Prostate gland (tissue), 2 donors: Measurements from ENCODE around the gene NME4.

ENCODE experiments used
- CTCF ChIP-seq, 4 experiments: fragments of 200-600 bp in 2 of 4; fragments of 450-650 bp in 2 of 4; sonication (generic) in 2 of 4; IDR thresholded peaks; 1 replicate in 3 of 4; 2 replicates in 1 of 4; pipeline ENCODE4 v1.5.1; 2016 to 2019; ENCODE audit warnings: antibody characterized with exemption in 4 of 4, mild to moderate bottlenecking in 2 of 4, moderate library complexity in 2 of 4
- POLR2A ChIP-seq: fragments of 450-650 bp; IDR thresholded peaks from one replicate; pipeline ENCODE4 v1.6.1; 2016; ENCODE audit warnings: antibody characterized with exemption, mild to moderate bottlenecking
- POLR2AphosphoS5 ChIP-seq: sonication (generic); formaldehyde crosslinking; IDR thresholded peaks from one replicate; pipeline ENCODE4 v1.6.1; 2017; ENCODE audit warnings: antibody characterized with exemption

- TF ChIP-seq POLR2AphosphoS5: no peak
- no peak for TF ChIP-seq CTCF (IDR thresholded peaks at IDR 0.05)
- TF ChIP-seq POLR2A: no peak
Measured at GRCh38 chr16:398561-399339, 1.8 kb downstream of the NME4 start.
